Adrenal gland (tissue), 12 donors: ENCODE measurements around the gene KRTAP19-8. TPM values are rescaled to one million over a fixed set of nuclear protein-coding genes. Genes with fewer than 3 reads are reported as not detected.

Source experiments
- DNase-seq, 7 donors: peaks; one replicate each; pipeline ENCODE4 v3.0.0-alpha.2; 2019 to 2020
- H3K27ac ChIP-seq, 5 donors: fragments of 200-600 bp; sonication (generic) in 4 of 5; 1 replicate in 3 of 5; 2 replicates in 2 of 5; pipeline versions ENCODE4 v1.5.1 to v1.8.0; 2016 to 2020; ENCODE audit warnings: mild to moderate bottlenecking in 1 of 5
- H3K27me3 ChIP-seq: fragments of 200-600 bp; 2 replicates; pipeline ENCODE4 v1.8.0; 2021
- H3K36me3 ChIP-seq, 2 donors: fragments of 200-600 bp; replicated peaks in 1 of 2; 1 replicate in 1 of 2; 2 replicates in 1 of 2; pipeline versions ENCODE4 v1.5.1 to v1.8.0; 2018 to 2022
- H3K4me1 ChIP-seq, 2 donors: fragments of 200-600 bp; replicated peaks in 1 of 2; 1 replicate in 1 of 2; 2 replicates in 1 of 2; pipeline versions ENCODE4 v1.5.1 to v1.8.0; 2018 to 2021
- H3K4me3 ChIP-seq, 4 donors: fragments of 200-600 bp; sonication (generic) in 3 of 4; one replicate each; pipeline ENCODE4 v1.5.1; 2016 to 2018
- H3K9me3 ChIP-seq, 3 donors: fragments of 200-600 bp; sonication (generic) in 1 of 3; replicated peaks in 1 of 3; 1 replicate in 2 of 3; 2 replicates in 1 of 3; pipeline versions ENCODE4 v1.5.1 to v1.8.0; 2016 to 2021
- CTCF ChIP-seq, 6 experiments: fragments of 450-650 bp in 4 of 6; fragments of 200-600 bp in 2 of 6; sonication (generic) in 1 of 6; IDR thresholded peaks; 1 replicate in 5 of 6; 2 replicates in 1 of 6; pipeline versions ENCODE4 v1.5.1 to v1.8.0; 2016 to 2021; ENCODE audit warnings: antibody characterized with exemption in 6 of 6, mild to moderate bottlenecking in 2 of 6, moderate library complexity in 1 of 6
- POLR2A ChIP-seq, 2 donors: fragments of 450-650 bp; IDR thresholded peaks; one replicate each; pipeline ENCODE4 v1.6.1; 2017; ENCODE audit warnings: antibody characterized with exemption in 2 of 2, mild to moderate bottlenecking in 2 of 2, moderate library complexity in 1 of 2
- WGBS, 4 donors: extraction: QIAGEN DNeasy Blood & Tissue Kit in 2 of 4; methylation state at CpG; one replicate each; pipeline versions ENCODE4 v1.1.5 to v1.1.7; 2013 to 2017; 5-methylcytosine and 5-hydroxymethylcytosine counted together
- intact Hi-C, 2 donors: fragments of 100-400 bp; cut with DNase I; formaldehyde crosslinking; loops; one replicate each; pipeline versions ENCODE4 v1.14.1 to v1.15.0; 2022 to 2023
- polyA plus RNA-seq, 3 donors: library from polyadenylated mRNA; stranded (reverse); fragments of 200-250 nt in 2 of 3; fragments of 350-450 nt in 1 of 3; fragmentation: Illumina TruSeq in 1 of 3; extraction: RNeasy Lipid Tissue Mini Kit (QIAGEN cat#74804) in 1 of 3; gene quantifications; one replicate each; pipeline ENCODE4 v1.2.3, GENCODE V29; 2013 to 2014
- total RNA-seq, 9 donors: library from RNA; depleted of rRNA in 4 of 9; stranded (reverse); fragments of >200 nt in 4 of 9; fragments of 120-200 nt in 1 of 9; fragmentation: NEBNext Ultra II Directional in 1 of 9; extraction: Animal tissue kit (Norgen Biotek cat#: 25700) in 1 of 9; gene quantifications; one replicate each; pipeline versions ENCODE4 v1.1.0 to v1.2.4, GENCODE V29; 2013 to 2023
- donor health status: healthy with polysubstance abuse.
- donor health status: Bipolar disorder and iron deficiency.
- donor health status: DM: yes; HTN: yes; CAD: no.
- donor health status: DM: no; HTN: no; CAD: no.
- donor health status: DM: no; HTN: no; CAD: no.
- donor health status: DM: yes; HTN: yes; CAD: no.

The KRTAP19-8 gene
- total and polyA plus RNA-seq, 12 donors, result not detected

GRCh38 chr21:31003471-31003870, 34.8 kb downstream of the KRTAP19-8 start:
- no peaks in the 10 kb centered on the region for H3K36me3 ChIP-seq
- no peak overlapping the region for H3K4me3 ChIP-seq
- TF ChIP-seq CTCF (IDR thresholded peaks at IDR 0.05), result no peak
- no peak for TF ChIP-seq POLR2A (IDR thresholded peaks at IDR 0.05)
- H3K27ac ChIP-seq, result no peak overlapping the region
- H3K27me3 ChIP-seq, result no peaks in the 10 kb centered on the region
- no peaks in the 10 kb centered on the region for H3K4me1 ChIP-seq
- 57 to 63% (median 58%) methylated on average over 10 of the region's 10 CpGs for WGBS, 4 donors
- intact Hi-C loops, result no loop called here
- DNase-seq, result no peak
- no peaks in the 10 kb centered on the region for H3K9me3 ChIP-seq

GRCh38 chr21:30997541-30997940, 40.7 kb downstream of the KRTAP19-8 start:
- intact Hi-C loops, result no loop called here

GRCh38 chr21:30996728-30997127, 41.5 kb downstream of the KRTAP19-8 start:
- H3K4me1 ChIP-seq, result no peaks in the 10 kb centered on the region
- DNase-seq, result no peak
- TF ChIP-seq POLR2A (IDR thresholded peaks at IDR 0.05) (no peak), CTCF (IDR thresholded peaks at IDR 0.05) (no peak)
- H3K9me3 ChIP-seq, result no peaks in the 10 kb centered on the region
- H3K27me3 ChIP-seq, result no peaks in the 10 kb centered on the region
- intact Hi-C loops, result no loop called here
- no peak overlapping the region for H3K4me3 ChIP-seq
- no peak overlapping the region for H3K27ac ChIP-seq
- 73 to 95% (median 84%) methylated on average over 2 of the region's 2 CpGs for WGBS, 4 donors
- H3K36me3 ChIP-seq, result no peaks in the 10 kb centered on the region

More at GRCh38 chr21:30997541-30997940, 40.7 kb downstream of the KRTAP19-8 start:
- H3K36me3 ChIP-seq, result no peaks in the 10 kb centered on the region
- TF ChIP-seq POLR2A (IDR thresholded peaks at IDR 0.05) (no peak), CTCF (IDR thresholded peaks at IDR 0.05) (no peak)
- no peaks in the 10 kb centered on the region for H3K27me3 ChIP-seq
- H3K27ac ChIP-seq, result no peak overlapping the region
- no peaks in the 10 kb centered on the region for H3K4me1 ChIP-seq
- 42 to 50% (median 49%) methylated on average over 3 of the region's 3 CpGs for WGBS, 4 donors
- no peak for DNase-seq
- no peak overlapping the region for H3K4me3 ChIP-seq
- H3K9me3 ChIP-seq, result no peaks in the 10 kb centered on the region

- DNase-seq, result no peak
- H3K4me3 ChIP-seq, result no peak overlapping the region
- H3K9me3 ChIP-seq, result no peaks in the 10 kb centered on the region
- TF ChIP-seq POLR2A (IDR thresholded peaks at IDR 0.05) (no peak), CTCF (IDR thresholded peaks at IDR 0.05) (no peak)
- no peaks in the 10 kb centered on the region for H3K36me3 ChIP-seq
- no peak overlapping the region for H3K27ac ChIP-seq
- H3K27me3 ChIP-seq, result no peaks in the 10 kb centered on the region
- intact Hi-C loops, result no loop called here
- H3K4me1 ChIP-seq, result no peaks in the 10 kb centered on the region
- 64 to 76% (median 70%) methylated on average over 5 of the region's 5 CpGs for WGBS, 4 donors
Measured at GRCh38 chr21:30994932-30995331, 43.3 kb downstream of the KRTAP19-8 start.
